Measurements from ENCODE around the gene CDH5.

GRCh38 chr16:66375451-66375850, 9.0 kb downstream of the CDH5 start:
- TF ChIP-seq YY1 (IDR thresholded peaks at IDR 0.05; ENCODE audit: low read depth) (no peak), CTCF (IDR thresholded peaks at IDR 0.05) (no peak), RAD21 (IDR thresholded peaks at IDR 0.05; ENCODE audit: low read length) (no peak), MEF2A (IDR thresholded peaks at IDR 0.05; ENCODE audit: borderline replicate concordance, low read depth) (no peak), POLR2AphosphoS5 (IDR thresholded peaks at IDR 0.05; ENCODE audit: low read depth, low read length) (no peak)
